SU-DHL-6 (cell line): ENCODE measurements around the gene BTAF1.
A peak's percentile ranks its signal among the peaks of the same experiment; 100 is the strongest.
"Not testable (repeated sequence)": the region's sequence is repeated elsewhere in the genome, so short reads cannot be mapped to it uniquely, and the experiment has no call there.

Experiments
- H2AFZ ChIP-seq: fragments of 200-600 bp; sonication (generic); 2 replicates; pipeline ENCODE4 v1.6.1; 2014; ENCODE audit warnings: low read depth, mild to moderate bottlenecking, moderate library complexity, mixed read lengths, antibody characterized with exemption, low read length; ENCODE audit not compliant: severe bottlenecking
- H3F3A ChIP-seq: fragments of 200-600 bp; shearing (Covaris generic); 2 replicates; pipeline ENCODE4 v1.6.0; 2016; ENCODE audit warnings: antibody characterized with exemption, mild to moderate bottlenecking; ENCODE audit not compliant: insufficient read depth
- H3K27ac ChIP-seq: fragments of 200-600 bp; sonication (generic); 2 replicates; pipeline ENCODE4 v1.5.1; 2016; ENCODE audit warnings: low read depth, mild to moderate bottlenecking, low read length, moderate library complexity, mixed read lengths
- H3K27me3 ChIP-seq: fragments of 200-600 bp; sonication (generic), shearing (Covaris generic); 2 replicates; pipeline ENCODE4 v1.6.0; 2014; ENCODE audit warnings: mild to moderate bottlenecking, low read length
- H3K36me3 ChIP-seq: fragments of 200-600 bp; sonication (generic); 2 replicates; pipeline ENCODE4 v1.6.1; 2014; ENCODE audit warnings: mild to moderate bottlenecking, low read length, mixed read lengths
- H3K4me2 ChIP-seq: fragments of 300-600, 200-600 bp; shearing (Covaris generic), sonication (generic); 2 replicates; pipeline ENCODE4 v1.6.0; 2014; ENCODE audit warnings: low read length, low read depth, mild to moderate bottlenecking; ENCODE audit not compliant: poor library complexity, severe bottlenecking
- H3K4me3 ChIP-seq: fragments of 200-600 bp; sonication (generic); 2 replicates; pipeline ENCODE4 v1.5.1; 2014; ENCODE audit warnings: antibody characterized with exemption, low read length, mild to moderate bottlenecking, mixed read lengths; ENCODE audit not compliant: insufficient read depth, poor library complexity, severe bottlenecking
- H3K79me2 ChIP-seq: fragments of 200-600 bp; sonication (generic); 2 replicates; pipeline ENCODE4 v1.6.1; 2014; ENCODE audit warnings: mild to moderate bottlenecking, low read length, moderate library complexity; ENCODE audit not compliant: insufficient read depth
- H3K9ac ChIP-seq: fragments of 200-600 bp; sonication (generic); 2 replicates; pipeline ENCODE4 v1.7.0; 2014; ENCODE audit warnings: mild to moderate bottlenecking, low read length
- H3K9me2 ChIP-seq: fragments of 200-600 bp; sonication (generic); replicated peaks from 2 replicates; pipeline ENCODE4 v1.6.1; 2014; ENCODE audit warnings: low read length; ENCODE audit not compliant: insufficient read depth
- H3K9me3 ChIP-seq: fragments of 200-600 bp; sonication (generic); 2 replicates; pipeline ENCODE4 v1.6.1; 2014; ENCODE audit warnings: low read length, mixed read lengths; ENCODE audit not compliant: insufficient read depth
- H4K20me1 ChIP-seq: fragments of 200-600 bp; sonication (generic); 2 replicates; pipeline ENCODE4 v1.6.1; 2014; ENCODE audit warnings: low read depth, mild to moderate bottlenecking, antibody characterized with exemption, low read length, moderate library complexity, mixed read lengths
- EZH2phosphoT487 ChIP-seq: fragments of 200-600 bp; sonication (generic), shearing (Covaris generic); conservative IDR thresholded peaks from 2 replicates; pipeline ENCODE4 v1.6.1; 2018; ENCODE audit warnings: mild to moderate bottlenecking, antibody characterized with exemption, low read length, moderate library complexity, mixed read lengths
- TF ChIP-seq, protein P1 (sequence below): fragments of 200-600 bp; sonication (generic); IDR thresholded peaks from one replicate; pipeline ENCODE4 v1.5.1; 2017; ENCODE audit warnings: antibody characterized with exemption, mild to moderate bottlenecking, low read length, moderate library complexity; ENCODE audit not compliant: insufficient read depth, poor library complexity, severe bottlenecking

BTAF1 gene

DNA sequence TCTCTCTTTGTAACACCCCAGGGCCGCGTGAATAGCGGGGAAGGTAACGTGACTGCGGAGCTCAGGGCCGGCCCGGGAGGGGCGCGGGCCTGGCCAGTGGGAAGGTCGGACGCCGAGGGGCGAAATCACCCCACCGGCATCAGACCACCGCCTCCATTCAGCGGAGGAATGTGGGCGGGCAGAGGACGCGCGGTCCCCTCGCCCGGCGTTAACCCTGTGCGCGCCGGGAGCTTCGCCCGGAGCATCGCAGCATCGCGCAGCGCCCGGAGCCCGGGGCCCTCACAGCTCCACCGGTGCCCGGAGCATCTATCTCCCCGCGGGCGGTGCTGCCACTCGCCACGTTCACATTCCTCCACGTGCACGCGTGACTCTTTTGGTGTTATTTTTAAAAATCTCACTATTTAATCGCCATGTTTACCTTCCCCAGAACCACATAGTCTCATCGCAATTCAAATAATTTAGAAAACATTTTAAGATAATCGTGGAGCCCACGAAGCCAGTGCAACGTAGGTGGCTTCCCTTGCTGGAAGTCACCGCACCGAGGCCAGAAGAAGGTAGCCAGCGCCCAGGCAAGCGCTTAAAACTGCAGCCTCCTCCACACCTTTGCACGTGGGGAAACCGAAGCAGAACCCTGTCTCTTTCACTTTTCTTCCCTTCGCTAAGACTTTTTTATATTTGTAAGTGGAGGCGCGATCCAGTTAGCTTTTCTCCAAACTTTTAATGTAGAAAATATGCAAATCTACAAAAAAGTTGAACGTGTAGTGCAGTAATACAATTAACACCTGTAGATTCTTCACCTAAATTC is 36.1 kb upstream of the BTAF1 start:
- Histone ChIP-seq H3K27me3 (no peaks in the 10 kb centered on the region), H3K36me3 (no peaks in the 10 kb centered on the region), H3F3A (no peaks in the 10 kb centered on the region), H3K79me2 (no peaks in the 10 kb centered on the region), H3K27ac (no peak overlapping the region), H3K9me3 (no peaks in the 10 kb centered on the region), H3K9ac (no peak overlapping the region), H3K4me2 (peak overlapping the region; percentile 38), H2AFZ (peak overlapping the region; percentile 12), H3K9me2 (no peaks in the 10 kb centered on the region), H3K4me3 (no peak overlapping the region), H4K20me1 (no peaks in the 10 kb centered on the region)
- TF ChIP-seq, protein P1, sequence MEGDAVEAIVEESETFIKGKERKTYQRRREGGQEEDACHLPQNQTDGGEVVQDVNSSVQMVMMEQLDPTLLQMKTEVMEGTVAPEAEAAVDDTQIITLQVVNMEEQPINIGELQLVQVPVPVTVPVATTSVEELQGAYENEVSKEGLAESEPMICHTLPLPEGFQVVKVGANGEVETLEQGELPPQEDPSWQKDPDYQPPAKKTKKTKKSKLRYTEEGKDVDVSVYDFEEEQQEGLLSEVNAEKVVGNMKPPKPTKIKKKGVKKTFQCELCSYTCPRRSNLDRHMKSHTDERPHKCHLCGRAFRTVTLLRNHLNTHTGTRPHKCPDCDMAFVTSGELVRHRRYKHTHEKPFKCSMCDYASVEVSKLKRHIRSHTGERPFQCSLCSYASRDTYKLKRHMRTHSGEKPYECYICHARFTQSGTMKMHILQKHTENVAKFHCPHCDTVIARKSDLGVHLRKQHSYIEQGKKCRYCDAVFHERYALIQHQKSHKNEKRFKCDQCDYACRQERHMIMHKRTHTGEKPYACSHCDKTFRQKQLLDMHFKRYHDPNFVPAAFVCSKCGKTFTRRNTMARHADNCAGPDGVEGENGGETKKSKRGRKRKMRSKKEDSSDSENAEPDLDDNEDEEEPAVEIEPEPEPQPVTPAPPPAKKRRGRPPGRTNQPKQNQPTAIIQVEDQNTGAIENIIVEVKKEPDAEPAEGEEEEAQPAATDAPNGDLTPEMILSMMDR: no peak
- no peak for TF ChIP-seq EZH2phosphoT487

DNA sequence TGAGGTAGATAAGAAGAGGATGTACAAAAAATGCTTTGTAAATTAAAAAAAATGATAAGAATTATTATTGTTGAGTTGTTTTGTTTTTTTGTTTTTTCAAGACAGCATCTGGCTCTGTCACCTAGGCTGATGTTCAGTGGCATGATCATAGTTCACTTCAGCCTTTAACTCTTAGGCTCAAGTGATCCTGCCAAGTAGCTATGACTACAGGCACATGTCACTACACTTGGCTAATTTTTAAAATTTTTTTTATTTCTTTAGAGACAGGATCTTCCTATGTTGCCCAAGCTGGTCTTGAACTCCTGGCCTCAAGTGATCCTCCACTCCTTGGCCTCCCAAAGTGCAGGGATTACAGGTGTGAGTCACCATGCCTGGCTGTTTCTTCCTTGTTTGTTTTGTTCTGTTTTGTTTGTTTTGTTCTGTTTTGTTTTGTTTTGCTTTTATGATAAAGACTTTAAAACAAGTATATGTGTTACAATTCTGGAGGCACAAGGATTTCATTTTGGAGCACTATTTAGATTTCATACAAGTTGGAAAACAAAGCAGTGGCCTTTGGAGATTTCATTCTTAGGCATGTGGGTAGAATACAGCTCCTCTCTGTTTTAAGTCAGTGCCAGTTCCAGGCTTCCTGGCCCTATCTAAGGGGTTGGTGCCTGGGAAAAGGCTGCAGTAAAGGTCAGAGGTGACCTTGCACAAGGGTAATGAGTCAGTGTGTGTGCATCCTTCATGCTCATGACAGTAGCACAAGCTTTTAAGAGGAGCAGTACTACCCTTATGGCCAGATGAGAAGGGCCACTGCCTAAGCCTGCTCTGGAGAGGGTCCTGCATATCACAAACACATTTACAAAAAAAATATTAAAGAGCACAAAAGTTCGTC is 32.2 kb upstream of the BTAF1 start:
- no peak overlapping the region for H2AFZ ChIP-seq
- H4K20me1 ChIP-seq: no peaks in the 10 kb centered on the region
- H3K79me2 ChIP-seq: no peaks in the 10 kb centered on the region
- H3K9me2 ChIP-seq: no peaks in the 10 kb centered on the region
- no peaks in the 10 kb centered on the region for H3K36me3 ChIP-seq
- no peak overlapping the region for H3K4me3 ChIP-seq
- TF ChIP-seq EZH2phosphoT487: no peak
- TF ChIP-seq, protein P1: no peak
- H3K27me3 ChIP-seq: no peaks in the 10 kb centered on the region
- no peak overlapping the region for H3K27ac ChIP-seq
- no peak overlapping the region for H3K9ac ChIP-seq
- no peak overlapping the region for H3K4me2 ChIP-seq
- H3F3A ChIP-seq: no peaks in the 10 kb centered on the region
- H3K9me3 ChIP-seq: no peaks in the 10 kb centered on the region

DNA sequence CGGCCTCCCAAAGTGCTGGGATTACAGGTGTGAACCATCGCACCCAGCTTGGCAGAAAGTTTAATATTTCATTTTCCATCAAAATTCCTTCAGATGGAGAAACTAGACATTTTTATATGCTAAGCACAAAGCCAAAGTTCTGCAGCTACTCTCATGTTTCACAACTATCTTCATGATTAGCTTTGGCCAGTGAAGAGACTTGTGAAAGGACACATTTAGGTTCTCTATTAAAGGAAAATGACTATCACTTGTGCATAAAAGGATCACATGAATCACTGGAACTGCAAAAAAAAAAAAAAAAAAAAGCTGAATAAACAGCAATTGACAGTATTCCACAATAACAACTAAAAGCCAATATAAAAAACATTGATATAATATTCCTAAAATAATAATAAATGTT is 30.5 kb upstream of the BTAF1 start:
- Histone ChIP-seq H3K79me2 (no peaks in the 10 kb centered on the region), H3F3A (no peaks in the 10 kb centered on the region), H3K27ac (no peak overlapping the region), H3K27me3 (no peaks in the 10 kb centered on the region), H3K9ac (no peak overlapping the region), H3K9me2 (no peaks in the 10 kb centered on the region), H3K4me2 (no peak overlapping the region), H2AFZ (no peak overlapping the region), H3K9me3 (no peaks in the 10 kb centered on the region), H4K20me1 (no peaks in the 10 kb centered on the region), H3K4me3 (no peak overlapping the region), H3K36me3 (no peaks in the 10 kb centered on the region)
- TF ChIP-seq, protein P1: no peak
- TF ChIP-seq EZH2phosphoT487: no peak

- H3K27ac ChIP-seq, H3F3A ChIP-seq, H4K20me1 ChIP-seq, H3K79me2 ChIP-seq, H2AFZ ChIP-seq, H3K27me3 ChIP-seq, H3K9me3 ChIP-seq, H3K9ac ChIP-seq, H3K4me3 ChIP-seq, H3K9me2 ChIP-seq, H3K4me2 ChIP-seq, H3K36me3 ChIP-seq: not testable (repeated sequence)
Observed at GRCh38 chr10:91894261-91894685, 29.3 kb upstream of the BTAF1 start.
